Osteocyte (in vitro differentiated cells): ENCODE data around the gene CAMKMT. TPM values are rescaled to one million over a fixed set of nuclear protein-coding genes. Genes with fewer than 3 reads are reported as not detected.
"Not testable (repeated sequence)": the region's sequence is repeated elsewhere in the genome, so short reads cannot be mapped to it uniquely, and the experiment has no call there.

Source experiments
- DNase-seq: peaks from one replicate; pipeline ENCODE4 v3.0.0; 2021; ENCODE audit warnings: mixed read lengths; ENCODE audit not compliant: unreplicated experiment; ENCODE audit errors: extremely low spot score
- H3K27ac Mint-ChIP-seq: one replicate; pipeline ENCODE4 v1.8.0; 2021; ENCODE audit warnings: mild to moderate bottlenecking, mixed read lengths; ENCODE audit not compliant: unreplicated experiment
- H3K27me3 Mint-ChIP-seq: one replicate; pipeline ENCODE4 v1.8.0; 2021; ENCODE audit warnings: mixed read lengths; ENCODE audit not compliant: unreplicated experiment
- H3K36me3 Mint-ChIP-seq: one replicate; pipeline ENCODE4 v1.8.0; 2021; ENCODE audit warnings: mixed read lengths; ENCODE audit not compliant: unreplicated experiment
- H3K4me1 Mint-ChIP-seq: one replicate; pipeline ENCODE4 v1.8.0; 2021; ENCODE audit warnings: mixed read lengths; ENCODE audit not compliant: unreplicated experiment
- H3K4me3 Mint-ChIP-seq: one replicate; pipeline ENCODE4 v1.8.0; 2021; ENCODE audit warnings: mild to moderate bottlenecking, moderate library complexity, mixed read lengths; ENCODE audit not compliant: unreplicated experiment
- H3K9me3 Mint-ChIP-seq: one replicate; pipeline ENCODE4 v1.8.0; 2021; ENCODE audit warnings: mixed read lengths; ENCODE audit not compliant: unreplicated experiment
- total RNA-seq: library from RNA; stranded (reverse); gene quantifications from 2 replicates; pipeline ENCODE4 v1.2.1, GENCODE V29; 2021
- TF ChIP-seq, protein P1 (sequence below): fragments of 200-600 bp; sonication (generic); IDR thresholded peaks from 2 replicates; pipeline ENCODE4 v1.5.0; 2021; ENCODE audit warnings: antibody characterized with exemption, mild to moderate bottlenecking, moderate library complexity

Gene CAMKMT
- total RNA-seq, 1 donor from 2014 or later: 10.9 TPM

DNA sequence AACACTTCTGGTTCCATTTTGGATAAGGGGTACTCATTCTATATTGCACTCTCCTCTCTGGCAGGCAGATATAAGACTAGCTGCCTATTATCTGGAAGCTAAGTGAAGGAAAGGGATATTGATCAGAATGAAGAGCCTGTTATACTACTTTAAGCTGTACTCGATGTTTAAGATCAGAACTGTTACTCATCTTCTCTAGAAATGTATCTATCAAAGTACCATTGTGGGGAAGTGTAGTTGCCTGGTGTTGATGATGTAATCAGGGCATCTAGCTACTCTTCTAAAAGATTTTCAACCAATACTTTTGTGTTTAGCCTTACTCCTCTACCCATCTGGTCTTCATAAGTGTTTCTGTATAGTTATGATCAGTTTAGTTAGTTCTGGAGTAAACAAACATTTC lies 5.8 kb downstream of the CAMKMT start:
- H3K27me3 Mint-ChIP-seq: no peaks in the 10 kb centered on the region
- H3K27ac Mint-ChIP-seq: no peak overlapping the region
- no peak for DNase-seq
- TF ChIP-seq, protein P1, sequence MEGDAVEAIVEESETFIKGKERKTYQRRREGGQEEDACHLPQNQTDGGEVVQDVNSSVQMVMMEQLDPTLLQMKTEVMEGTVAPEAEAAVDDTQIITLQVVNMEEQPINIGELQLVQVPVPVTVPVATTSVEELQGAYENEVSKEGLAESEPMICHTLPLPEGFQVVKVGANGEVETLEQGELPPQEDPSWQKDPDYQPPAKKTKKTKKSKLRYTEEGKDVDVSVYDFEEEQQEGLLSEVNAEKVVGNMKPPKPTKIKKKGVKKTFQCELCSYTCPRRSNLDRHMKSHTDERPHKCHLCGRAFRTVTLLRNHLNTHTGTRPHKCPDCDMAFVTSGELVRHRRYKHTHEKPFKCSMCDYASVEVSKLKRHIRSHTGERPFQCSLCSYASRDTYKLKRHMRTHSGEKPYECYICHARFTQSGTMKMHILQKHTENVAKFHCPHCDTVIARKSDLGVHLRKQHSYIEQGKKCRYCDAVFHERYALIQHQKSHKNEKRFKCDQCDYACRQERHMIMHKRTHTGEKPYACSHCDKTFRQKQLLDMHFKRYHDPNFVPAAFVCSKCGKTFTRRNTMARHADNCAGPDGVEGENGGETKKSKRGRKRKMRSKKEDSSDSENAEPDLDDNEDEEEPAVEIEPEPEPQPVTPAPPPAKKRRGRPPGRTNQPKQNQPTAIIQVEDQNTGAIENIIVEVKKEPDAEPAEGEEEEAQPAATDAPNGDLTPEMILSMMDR: no peak
- H3K4me3 Mint-ChIP-seq: no peak overlapping the region
- H3K36me3 Mint-ChIP-seq: peaks cover 4% of the 10 kb centered on the region
- H3K4me1 Mint-ChIP-seq: peaks cover 9% of the 10 kb centered on the region
- peaks cover 8% of the 10 kb centered on the region for H3K9me3 Mint-ChIP-seq

DNA sequence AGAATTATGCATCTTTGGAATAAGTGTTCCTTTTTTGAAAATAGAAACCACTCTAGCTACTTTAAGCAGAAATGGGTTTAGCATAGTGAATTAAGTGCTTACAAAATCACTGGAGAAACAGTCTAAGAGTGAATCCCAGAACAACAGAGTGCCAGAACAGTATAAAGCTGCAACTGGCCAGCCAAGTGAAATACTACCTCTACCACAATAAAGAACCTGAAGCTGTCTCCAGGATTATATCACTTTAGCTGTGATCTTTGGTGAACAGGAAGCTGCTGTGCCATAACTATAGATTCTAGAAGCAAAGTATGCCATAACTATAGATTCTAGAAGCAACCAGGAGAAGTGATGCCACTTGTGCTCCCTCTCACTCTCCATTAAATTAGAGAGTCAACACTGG lies 7.6 kb downstream of the CAMKMT start:
- peaks cover 8% of the 10 kb centered on the region for H3K9me3 Mint-ChIP-seq
- no peak overlapping the region for H3K27ac Mint-ChIP-seq
- TF ChIP-seq, protein P1: no peak
- H3K36me3 Mint-ChIP-seq: peaks cover 4% of the 10 kb centered on the region
- no peak overlapping the region for H3K4me3 Mint-ChIP-seq
- DNase-seq: no peak
- H3K27me3 Mint-ChIP-seq: no peaks in the 10 kb centered on the region
- H3K4me1 Mint-ChIP-seq: no peaks in the 10 kb centered on the region

DNA sequence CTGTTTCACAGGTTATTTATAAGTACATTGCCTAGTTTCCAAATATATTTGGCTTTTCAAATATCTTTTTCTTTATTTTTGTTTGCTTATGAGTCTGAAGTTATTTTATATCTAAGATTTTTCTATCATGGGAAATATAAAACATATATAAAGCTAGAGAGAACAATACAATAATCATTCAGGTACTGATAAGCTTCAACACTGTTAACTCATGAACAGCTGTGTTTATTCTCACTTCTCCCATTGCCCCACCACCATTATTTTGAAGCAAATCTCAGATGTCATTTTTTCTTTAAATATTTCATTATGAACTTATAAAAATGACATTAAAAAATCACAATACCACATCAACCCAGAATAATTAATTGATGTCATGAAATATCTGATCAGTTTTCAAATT lies 9.7 kb downstream of the CAMKMT start:
- peaks cover 8% of the 10 kb centered on the region for H3K9me3 Mint-ChIP-seq
- peaks cover 4% of the 10 kb centered on the region for H3K36me3 Mint-ChIP-seq
- no peak overlapping the region for H3K4me3 Mint-ChIP-seq
- no peaks in the 10 kb centered on the region for H3K27me3 Mint-ChIP-seq
- H3K4me1 Mint-ChIP-seq: no peaks in the 10 kb centered on the region
- TF ChIP-seq, protein P1: no peak
- no peak overlapping the region for H3K27ac Mint-ChIP-seq
- no peak for DNase-seq

DNA sequence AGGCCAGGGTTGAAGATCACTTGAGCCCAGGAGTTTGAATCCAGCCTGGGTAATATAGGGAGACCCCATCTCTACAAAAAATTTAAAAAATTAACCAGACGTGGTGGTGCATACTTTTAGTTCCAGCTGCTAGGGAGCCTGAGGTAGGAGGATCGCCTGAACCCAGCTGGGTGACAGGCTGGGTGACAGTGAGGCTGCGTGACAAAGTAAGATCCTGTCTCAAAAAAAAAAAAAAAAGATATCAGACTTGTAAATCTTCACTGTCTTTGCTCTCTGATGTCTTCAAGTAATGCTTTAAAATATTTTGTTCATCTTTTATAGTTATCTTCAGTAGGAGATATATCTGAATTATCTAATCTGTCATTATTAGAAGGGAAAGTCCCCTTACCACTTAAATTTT lies 10.5 kb downstream of the CAMKMT start:
- Mint-ChIP-seq H3K27ac (no peak overlapping the region), H3K9me3 (peaks cover 8% of the 10 kb centered on the region), H3K4me3 (no peak overlapping the region), H3K27me3 (no peaks in the 10 kb centered on the region), H3K4me1 (no peaks in the 10 kb centered on the region), H3K36me3 (peaks cover 4% of the 10 kb centered on the region)
- DNase-seq: no peak
- TF ChIP-seq, protein P1: no peak

DNA sequence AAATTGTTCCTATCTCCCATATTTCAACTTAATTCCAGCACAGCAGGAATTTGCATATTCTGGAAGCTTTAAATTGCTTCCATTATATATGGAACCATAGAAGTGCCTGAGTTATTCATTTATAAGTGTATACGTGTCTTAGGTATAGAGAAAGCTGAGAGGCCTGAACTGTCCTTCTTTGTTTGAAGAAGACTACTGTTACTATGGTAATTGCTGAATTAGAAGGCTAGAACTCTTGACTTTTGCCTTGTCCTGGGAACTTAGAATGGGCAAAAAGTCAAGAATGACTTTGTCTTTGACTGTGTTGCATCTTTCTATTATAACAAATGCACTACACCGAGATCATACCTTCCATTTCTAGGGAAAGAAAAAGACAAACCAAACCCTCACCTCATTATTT lies 15.7 kb downstream of the CAMKMT start:
- TF ChIP-seq, protein P1: no peak
- no peaks in the 10 kb centered on the region for H3K36me3 Mint-ChIP-seq
- peaks cover 6% of the 10 kb centered on the region for H3K9me3 Mint-ChIP-seq
- no peak overlapping the region for H3K4me3 Mint-ChIP-seq
- H3K4me1 Mint-ChIP-seq: no peaks in the 10 kb centered on the region
- H3K27me3 Mint-ChIP-seq: no peaks in the 10 kb centered on the region
- no peak overlapping the region for H3K27ac Mint-ChIP-seq
- DNase-seq: no peak

DNA sequence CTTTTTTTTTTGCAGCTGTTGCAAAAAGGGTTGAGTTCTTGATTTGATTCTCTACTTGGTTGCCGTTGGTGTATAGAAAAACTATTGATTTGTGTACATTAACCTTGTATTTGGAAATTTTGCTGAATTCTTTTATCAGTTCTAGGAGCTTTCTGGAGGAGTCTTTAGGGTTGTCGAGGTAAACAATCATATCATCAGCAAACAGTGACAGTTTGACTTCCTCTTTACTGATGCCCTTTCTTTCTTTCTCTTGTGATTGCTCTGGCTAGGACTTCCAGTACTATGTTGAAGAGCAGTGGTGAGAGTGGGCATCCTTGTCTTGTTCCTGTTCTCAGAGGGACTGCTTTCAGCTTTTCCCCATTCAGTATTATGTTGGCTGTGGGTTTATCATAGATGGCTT lies 23.5 kb downstream of the CAMKMT start:
- H3K9me3 Mint-ChIP-seq: peaks cover 26% of the 10 kb centered on the region
- not testable (repeated sequence) for DNase-seq, H3K27me3 Mint-ChIP-seq, H3K4me1 Mint-ChIP-seq, H3K4me3 Mint-ChIP-seq, H3K27ac Mint-ChIP-seq
- peaks cover 27% of the 10 kb centered on the region for H3K36me3 Mint-ChIP-seq
